HS-5 (cell line): Measurements from ENCODE around the gene NAT14.
A peak's percentile ranks its signal among the peaks of the same experiment; 100 is the strongest.

Source experiments
- DNase-seq: peaks from one replicate; pipeline ENCODE4 v3.0.0-alpha.2; 2012; ENCODE audit warnings: low read depth

Gene NAT14

GRCh38 chr19:55453511-55454260 lies 31.3 kb upstream of the NAT14 start:
- DNase-seq = no peak

GRCh38 chr19:55454787-55455243 lies 30.2 kb upstream of the NAT14 start:
- DNase-seq = no peak

GRCh38 chr19:55455576-55456235 lies 29.3 kb upstream of the NAT14 start:
- DNase-seq = no peak

GRCh38 chr19:55456347-55456746 lies 28.6 kb upstream of the NAT14 start:
- no peak for DNase-seq

GRCh38 chr19:55457683-55458457 lies 27.1 kb upstream of the NAT14 start:
- DNase-seq = no peak

- no peak for DNase-seq
Observed at GRCh38 chr19:55459551-55459949, 25.4 kb upstream of the NAT14 start.

- DNase-seq = no peak
Observed at GRCh38 chr19:55459950-55460657, 24.9 kb upstream of the NAT14 start.

- no peak for DNase-seq
Observed at GRCh38 chr19:55460670-55461258, 24.2 kb upstream of the NAT14 start.

GRCh38 chr19:55461259-55461973 lies 23.6 kb upstream of the NAT14 start, which contains the start of gene ISOC2:
Gene ISOC2, minus strand, starts transcription at chr19:55461642. Its CDS starts 5,156 bp downstream, at chr19:55456486.
- peak; percentile 98 for DNase-seq

GRCh38 chr19:55461974-55462626 lies 22.9 kb upstream of the NAT14 start:
- DNase-seq = no peak

- DNase-seq = no peak
Observed at GRCh38 chr19:55462722-55463121, 22.3 kb upstream of the NAT14 start.

GRCh38 chr19:55463583-55464031 lies 21.4 kb upstream of the NAT14 start:
- no peak for DNase-seq

GRCh38 chr19:55464039-55464661 lies 20.8 kb upstream of the NAT14 start:
- no peak for DNase-seq

- DNase-seq = no peak
Observed at GRCh38 chr19:55464662-55465054, 20.3 kb upstream of the NAT14 start, which contains the start of gene C19orf85. Gene C19orf85, minus strand, starts transcription at chr19:55464751. Its CDS starts 197 bp downstream, at chr19:55464554.

- no peak for DNase-seq
Observed at GRCh38 chr19:55465460-55466240, 19.3 kb upstream of the NAT14 start.

- no peak for DNase-seq
Observed at GRCh38 chr19:55466241-55466614, 18.8 kb upstream of the NAT14 start.

GRCh38 chr19:55467236-55468053 lies 17.5 kb upstream of the NAT14 start:
- DNase-seq = no peak

GRCh38 chr19:55468054-55468393 lies 17.0 kb upstream of the NAT14 start:
- no peak for DNase-seq
